MM.1S (cell line): ENCODE results near the gene ZIC5.

Experiments
- CTCF ChIP-seq: fragments of 300-600 bp; sonication (generic); IDR thresholded peaks from 2 replicates; pipeline ENCODE4 v1.5.1; 2016; ENCODE audit warnings: antibody characterized with exemption, low read length, mixed read lengths
- EZH2 ChIP-seq: fragments of 300-600 bp; sonication (generic); optimal IDR thresholded peaks from 2 replicates; pipeline ENCODE3; 2017; ENCODE audit warnings: low read depth, mild to moderate bottlenecking, antibody characterized with exemption, low read length, mixed read lengths

- TF ChIP-seq CTCF (no peak), EZH2 (no peak)
Measured at GRCh38 chr13:99932912-99933311, 38.7 kb downstream of the ZIC5 start.
